HG02763 (cell line): ENCODE results near the gene FHOD3.

Experiments
- ATAC-seq: cut with Tn5 transposase; IDR thresholded peaks from one replicate; pipeline ENCODE4 v1.9.1; 2021; ENCODE audit warnings: mild to moderate bottlenecking, moderate library complexity; ENCODE audit not compliant: unreplicated experiment

FHOD3 gene

GRCh38 chr18:36321658-36322407, 24.3 kb downstream of the FHOD3 start:
- ATAC-seq = no peak

- no peak for ATAC-seq
These were observed 24.9 kb downstream of the FHOD3 start for GRCh38 chr18:36322408-36322728.

- no peak for ATAC-seq
These were observed 25.2 kb downstream of the FHOD3 start for GRCh38 chr18:36322734-36323133.

GRCh38 chr18:36323421-36323820, 25.9 kb downstream of the FHOD3 start:
- ATAC-seq = no peak

GRCh38 chr18:36325846-36326245, 28.3 kb downstream of the FHOD3 start:
- no peak for ATAC-seq

- no peak for ATAC-seq
These were observed 29.3 kb downstream of the FHOD3 start for GRCh38 chr18:36326771-36327170.

- ATAC-seq = no peak
These were observed 30.1 kb downstream of the FHOD3 start for GRCh38 chr18:36327352-36328316.

- ATAC-seq = no peak
These were observed 30.9 kb downstream of the FHOD3 start for GRCh38 chr18:36328385-36328858.

GRCh38 chr18:36328916-36329315, 31.4 kb downstream of the FHOD3 start:
- ATAC-seq = no peak

GRCh38 chr18:36329684-36330434, 32.3 kb downstream of the FHOD3 start:
- no peak for ATAC-seq

- ATAC-seq = no peak
These were observed 33.0 kb downstream of the FHOD3 start for GRCh38 chr18:36330435-36331052.

GRCh38 chr18:36331521-36331971, 34.0 kb downstream of the FHOD3 start:
- ATAC-seq = no peak

GRCh38 chr18:36333414-36333813, 35.9 kb downstream of the FHOD3 start:
- no peak for ATAC-seq

- no peak for ATAC-seq
These were observed 37.3 kb downstream of the FHOD3 start for GRCh38 chr18:36334798-36335197.

- ATAC-seq = no peak
These were observed 38.2 kb downstream of the FHOD3 start for GRCh38 chr18:36335476-36336279.

- no peak for ATAC-seq
These were observed 40.3 kb downstream of the FHOD3 start for GRCh38 chr18:36337679-36338402.

- no peak for ATAC-seq
These were observed 41.0 kb downstream of the FHOD3 start for GRCh38 chr18:36338403-36338933.

GRCh38 chr18:36340246-36340645, 42.7 kb downstream of the FHOD3 start:
- ATAC-seq = no peak

GRCh38 chr18:36341944-36342343, 44.4 kb downstream of the FHOD3 start:
- ATAC-seq = no peak
